ENCODE results near the gene SLC35G1.

SLC35G1 gene

GRCh38 chr10:93947055-93947454, 53.3 kb downstream of the SLC35G1 start:
- DNase-seq (ENCODE audit: low read depth in 1 of 2, low spot score in 1 of 2) = no peak

- DNase-seq (ENCODE audit: low read depth in 1 of 2, low spot score in 1 of 2) = no peak
Observed at GRCh38 chr10:93947524-93947923, 53.7 kb downstream of the SLC35G1 start.

- DNase-seq (ENCODE audit: low read depth in 1 of 2, low spot score in 1 of 2) = no peak
Observed at GRCh38 chr10:93951905-93952304, 58.1 kb downstream of the SLC35G1 start.
